GM12878 (cell line): ENCODE data around the gene PASK. TPM values are rescaled to one million over a fixed set of nuclear protein-coding genes. Genes with fewer than 3 reads are reported as not detected.

Source experiments
- ATAC-seq: fragments of 200-7000 bp; cut with Tn5 transposase; 3 replicates; pipeline ENCODE4 v1.9.1; 2020; ENCODE audit warnings: mild to moderate bottlenecking, moderate library complexity
- BruUV-seq: library from RNA; stranded (reverse); fragments of 400-500 nt; replicated peaks from 2 replicates; lab custom pipeline; 2021; lab: Mats Ljungman, UMichigan
- CTCF ChIA-PET: fragments of 300-600 bp; sonication (Branson Sonifier 250); formaldehyde crosslinking; extraction: SDS; loops from one replicate; lab custom pipeline; 2021; ENCODE audit warnings: inconsistent platforms; lab: Yijun Ruan, JAX
- POLR2A ChIA-PET: fragments of 350-600 bp; formaldehyde crosslinking; extraction: SDS; loops from one replicate; lab custom pipeline; 2021; ENCODE audit warnings: inconsistent platforms; lab: Charles Lee
- RAD21 ChIA-PET: fragments of 300-600 bp; sonication (Branson Sonifier 250); formaldehyde crosslinking; loops from one replicate; lab custom pipeline; 2023; ENCODE audit warnings: antibody characterized with exemption; ENCODE audit not compliant: unreplicated experiment; lab: Charles Lee
- SMC1A ChIA-PET: fragments of 300-600 bp; sonication (Branson Sonifier 250); formaldehyde crosslinking; loops from one replicate; lab custom pipeline; 2023; ENCODE audit not compliant: unreplicated experiment, uncharacterized antibody; lab: Charles Lee
- DNase-seq: peaks from one replicate; pipeline ENCODE4 v3.0.0-alpha.2; 2011; ENCODE audit warnings: low read depth, low spot score
- FAIRE-seq: peaks from 3 replicates; lab custom pipeline; 2011; peaks lifted over from hg19 to GRCh38; lab: Jason Lieb, UNC
- H2AFZ ChIP-seq: 2 replicates; pipeline ENCODE4 v1.6.0; 2011; ENCODE audit warnings: low read depth, low read length, control low read depth; ENCODE audit not compliant: control insufficient read depth
- H3K27ac ChIP-seq: 2 replicates; pipeline ENCODE4 v1.5.1; 2011; ENCODE audit warnings: control low read depth; ENCODE audit not compliant: control insufficient read depth, insufficient read depth
- H3K27me3 ChIP-seq, 2 experiments: replicated peaks in 1 of 2; 2 replicates each; pipeline versions ENCODE4 v1.6.0 to v1.6.1; 2011; ENCODE audit warnings: low read length in 1 of 2; ENCODE audit not compliant: control insufficient read depth in 2 of 2, insufficient read depth in 2 of 2
- H3K36me3 ChIP-seq, 2 experiments: 2 replicates each; pipeline ENCODE4 v1.5.1; 2011; ENCODE audit warnings: low read length in 1 of 2; ENCODE audit not compliant: control insufficient read depth in 2 of 2, insufficient read depth in 2 of 2
- H3K4me1 ChIP-seq: 2 replicates; pipeline ENCODE4 v1.6.1; 2011; ENCODE audit warnings: mild to moderate bottlenecking, low read length, moderate library complexity, mixed read lengths; ENCODE audit not compliant: control insufficient read depth, insufficient read depth
- H3K4me2 ChIP-seq: 2 replicates; pipeline ENCODE4 v1.6.0; 2011; ENCODE audit warnings: control low read depth; ENCODE audit not compliant: control insufficient read depth, insufficient read depth
- H3K4me3 ChIP-seq: fragments of 200-600 bp; sonication (generic); 2 replicates; pipeline ENCODE4 v1.5.1; 2016
- H3K79me2 ChIP-seq: 2 replicates; pipeline ENCODE4 v1.6.0; 2011; ENCODE audit warnings: low read length; ENCODE audit not compliant: control insufficient read depth, insufficient read depth
- H3K9ac ChIP-seq: 2 replicates; pipeline ENCODE4 v1.8.0; 2011; ENCODE audit warnings: low read length, control low read depth, mixed read lengths; ENCODE audit not compliant: control insufficient read depth, insufficient read depth
- H3K9me3 ChIP-seq: replicated peaks from 3 replicates; pipeline ENCODE4 v1.5.1; 2011; ENCODE audit warnings: mild to moderate bottlenecking, low read length; ENCODE audit not compliant: control insufficient read depth, insufficient read depth
- H4K20me1 ChIP-seq: 2 replicates; pipeline ENCODE4 v1.6.0; 2011; ENCODE audit not compliant: control insufficient read depth, insufficient read depth
- CBFB ChIP-seq: IDR thresholded peaks from 2 replicates; pipeline ENCODE4 v1.6.1; 2016; ENCODE audit warnings: antibody characterized with exemption, low read depth
- MXI1 ChIP-seq: fragments of 150-350 bp; IDR thresholded peaks from 2 replicates; pipeline ENCODE4 v1.6.1; 2011; ENCODE audit warnings: low read depth, mild to moderate bottlenecking, inconsistent platforms, low read length, improper control_type of control experiment
- NFYA ChIP-seq: IDR thresholded peaks from 2 replicates; pipeline ENCODE4 v1.6.1; 2011; ENCODE audit warnings: low read depth, mild to moderate bottlenecking, low read length, improper control_type of control experiment, borderline replicate concordance
- POU2F2 ChIP-seq: IDR thresholded peaks from 3 replicates; pipeline ENCODE4 v1.6.1; 2011; ENCODE audit warnings: low read depth, mild to moderate bottlenecking, low read length, borderline replicate concordance
- RBBP5 ChIP-seq: fragments of 200-600 bp; sonication (generic); conservative IDR thresholded peaks from 2 replicates; pipeline ENCODE4 v1.6.1; 2016
- RFX5 ChIP-seq: IDR thresholded peaks from 2 replicates; pipeline ENCODE4 v1.6.1; 2011; ENCODE audit warnings: low read depth, low read length, improper control_type of control experiment
- ZNF207 ChIP-seq: fragments of 450-650 bp; IDR thresholded peaks from 2 replicates; pipeline ENCODE4 v1.6.1; 2014; ENCODE audit warnings: antibody characterized with exemption, mild to moderate bottlenecking, borderline replicate concordance
- WGBS: methylation state at CpG from one replicate; pipeline ENCODE4 v1.1.6; 2016; ENCODE audit warnings: low lambda C conversion rate; ENCODE audit not compliant: insufficient replicate concordance, insufficient coverage; ENCODE audit errors: missing lambda C conversion rate; 5-methylcytosine and 5-hydroxymethylcytosine counted together
- in situ Hi-C: fragments of 300-500 bp; cut with MboI; formaldehyde crosslinking; loops from 9 replicates; pipeline ENCODE4 v1.14.3; 2018; ENCODE audit warnings: mixed read lengths
- intact Hi-C: fragments of 100-400 bp; cut with micrococcal nuclease; formaldehyde crosslinking; loops from one replicate; pipeline ENCODE4 v1.14.2; 2022; ENCODE audit not compliant: unreplicated experiment
- polyA plus RNA-seq, 11 experiments: library from polyadenylated mRNA; depleted of rRNA in 4 of 11; unstranded in 6 of 11; stranded (reverse) in 5 of 11; fragments of >200 nt; fragmentation: Nextera tagmentation in 4 of 11; fragmentation: Illumina TruSeq in 1 of 11; extraction: Ambion mirVana in 4 of 11; extraction: Trizol in 1 of 11; gene quantifications; 1 replicate in 1 of 11; 2 replicates in 10 of 11; pipeline versions ENCODE4 v1.2.1 to v1.2.3, GENCODE V29; 2011 to 2016; ENCODE audit warnings: inconsistent platforms in 2 of 11, missing spikeins in 2 of 11, low read depth in 1 of 11
- total RNA-seq, 4 experiments: library from RNA; depleted of rRNA in 3 of 4; stranded (reverse); fragments of >200 nt in 3 of 4; fragmentation: Illumina TruSeq in 1 of 4; extraction: Trizol in 1 of 4; gene quantifications; 2 replicates each; pipeline versions ENCODE4 v1.2.1 to v1.2.3, GENCODE V29; 2013 to 2021
- TF ChIP-seq, protein P1 (sequence below): fragments of 450-650 bp; IDR thresholded peaks from 2 replicates; pipeline ENCODE4 v1.6.1; 2016; ENCODE audit warnings: mild to moderate bottlenecking, moderate library complexity, borderline replicate concordance

The PASK gene
- total and polyA plus RNA-seq, 10 of the 15 experiments (the other 5 are each of a cell fraction or from before 2014, with no cell fraction given) = 9.6 to 62.2 (median 28.5) TPM

DNA sequence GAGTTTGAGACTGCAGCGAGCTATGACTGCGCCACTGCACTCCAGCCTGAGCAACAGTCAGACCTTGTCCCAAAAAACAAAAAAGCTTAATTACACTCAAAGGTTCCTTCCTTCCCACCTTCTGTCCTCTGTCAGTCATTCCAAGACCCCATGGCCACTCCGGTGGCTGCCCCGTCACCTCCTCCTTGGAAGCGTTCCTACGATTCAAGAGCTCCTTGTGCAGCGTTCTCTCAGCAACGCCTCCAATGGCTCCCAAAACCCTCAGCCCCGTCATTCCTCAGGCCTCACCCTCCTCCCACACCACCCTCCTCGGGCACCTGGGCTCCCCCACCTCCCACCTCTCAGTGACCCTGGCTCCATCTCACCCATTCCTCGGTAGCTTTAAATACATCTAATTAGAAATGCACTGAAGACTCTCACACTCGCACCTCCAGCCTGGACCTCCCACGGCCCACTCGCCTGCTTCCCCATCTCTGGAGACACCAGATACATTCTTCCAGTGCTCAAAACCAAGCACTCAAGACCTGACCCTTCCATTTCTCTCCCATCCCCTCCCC, 8.0 kb downstream of the PASK start:
- in situ Hi-C loops = no loop called here
- ChIA-PET RAD21 (no interaction called here), POLR2A (no interaction called here), CTCF (no interaction called here), SMC1A (no interaction called here)
- H3K36me3 ChIP-seq = peaks cover 6 to 23% of the 10 kb centered on the region in 2 experiments
- no peak overlapping the region for H3K27ac ChIP-seq
- H3K79me2 ChIP-seq = peaks cover 4% of the 10 kb centered on the region
- BruUV-seq = no TSS peak
- H3K9me3 ChIP-seq = no peaks in the 10 kb centered on the region
- H3K4me1 ChIP-seq = no peaks in the 10 kb centered on the region; the same call in 1 of the 2 replicates
- H3K27me3 ChIP-seq = no peaks in the 10 kb centered on the region; a peak in 1 of 4 replicates
- intact Hi-C loops = loop anchor here (10.0 kb wide), 1 partner anchor 56 kb away; no protein-coding TSS in a partner anchor
- no peak for FAIRE-seq
- no peaks in the 10 kb centered on the region for H4K20me1 ChIP-seq
- no peak overlapping the region for H3K4me2 ChIP-seq
- H3K9ac ChIP-seq = no peak overlapping the region
- DNase-seq = no peak
- H3K4me3 ChIP-seq = no peak overlapping the region
- 98% methylated on average over 14 of the region's 14 CpGs for WGBS
- no peak for TF ChIP-seq RBBP5
- no peak for TF ChIP-seq RFX5
- no peak for TF ChIP-seq NFYA
- TF ChIP-seq ZNF207 = no peak
- TF ChIP-seq POU2F2 = no peak
- no peak for TF ChIP-seq CBFB
- TF ChIP-seq, protein P1, sequence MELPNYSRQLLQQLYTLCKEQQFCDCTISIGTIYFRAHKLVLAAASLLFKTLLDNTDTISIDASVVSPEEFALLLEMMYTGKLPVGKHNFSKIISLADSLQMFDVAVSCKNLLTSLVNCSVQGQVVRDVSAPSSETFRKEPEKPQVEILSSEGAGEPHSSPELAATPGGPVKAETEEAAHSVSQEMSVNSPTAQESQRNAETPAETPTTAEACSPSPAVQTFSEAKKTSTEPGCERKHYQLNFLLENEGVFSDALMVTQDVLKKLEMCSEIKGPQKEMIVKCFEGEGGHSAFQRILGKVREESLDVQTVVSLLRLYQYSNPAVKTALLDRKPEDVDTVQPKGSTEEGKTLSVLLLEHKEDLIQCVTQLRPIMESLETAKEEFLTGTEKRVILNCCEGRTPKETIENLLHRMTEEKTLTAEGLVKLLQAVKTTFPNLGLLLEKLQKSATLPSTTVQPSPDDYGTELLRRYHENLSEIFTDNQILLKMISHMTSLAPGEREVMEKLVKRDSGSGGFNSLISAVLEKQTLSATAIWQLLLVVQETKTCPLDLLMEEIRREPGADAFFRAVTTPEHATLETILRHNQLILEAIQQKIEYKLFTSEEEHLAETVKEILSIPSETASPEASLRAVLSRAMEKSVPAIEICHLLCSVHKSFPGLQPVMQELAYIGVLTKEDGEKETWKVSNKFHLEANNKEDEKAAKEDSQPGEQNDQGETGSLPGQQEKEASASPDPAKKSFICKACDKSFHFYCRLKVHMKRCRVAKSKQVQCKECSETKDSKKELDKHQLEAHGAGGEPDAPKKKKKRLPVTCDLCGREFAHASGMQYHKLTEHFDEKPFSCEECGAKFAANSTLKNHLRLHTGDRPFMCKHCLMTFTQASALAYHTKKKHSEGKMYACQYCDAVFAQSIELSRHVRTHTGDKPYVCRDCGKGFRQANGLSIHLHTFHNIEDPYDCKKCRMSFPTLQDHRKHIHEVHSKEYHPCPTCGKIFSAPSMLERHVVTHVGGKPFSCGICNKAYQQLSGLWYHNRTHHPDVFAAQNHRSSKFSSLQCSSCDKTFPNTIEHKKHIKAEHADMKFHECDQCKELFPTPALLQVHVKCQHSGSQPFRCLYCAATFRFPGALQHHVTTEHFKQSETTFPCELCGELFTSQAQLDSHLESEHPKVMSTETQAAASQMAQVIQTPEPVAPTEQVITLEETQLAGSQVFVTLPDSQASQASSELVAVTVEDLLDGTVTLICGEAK = no peak
- TF ChIP-seq MXI1 = no peak
- H2AFZ ChIP-seq = no peak overlapping the region
- no peak for ATAC-seq
